WTC11 (cell line): ENCODE results near the gene PDE6H.

Source experiments
- ATF2 ChIP-seq: sonication (generic); formaldehyde crosslinking; IDR thresholded peaks from 2 replicates; pipeline ENCODE4 v1.8.1; 2022; ENCODE audit warnings: low read depth, missing genetic modification reagents, borderline replicate concordance
- CBFB ChIP-seq: sonication (generic); formaldehyde crosslinking; IDR thresholded peaks from 2 replicates; pipeline ENCODE4 v1.8.1; 2022; ENCODE audit warnings: mild to moderate bottlenecking, low read depth, missing genetic modification reagents
- CTCF ChIP-seq: fragments of 200-600 bp; IDR thresholded peaks from 2 replicates; pipeline ENCODE4 v1.8.0; 2022; ENCODE audit warnings: antibody characterized with exemption
- FOXJ3 ChIP-seq: sonication (generic); formaldehyde crosslinking; IDR thresholded peaks from 2 replicates; pipeline ENCODE4 v1.9.0; 2021; ENCODE audit warnings: missing genetic modification reagents, mild to moderate bottlenecking, borderline replicate concordance
- JUN ChIP-seq: sonication (generic); formaldehyde crosslinking; IDR thresholded peaks from 2 replicates; pipeline ENCODE4 v1.8.0; 2023; ENCODE audit warnings: mild to moderate bottlenecking, missing genetic modification reagents
- SOX15 ChIP-seq: fragments of 250-450 bp; sonication (Bioruptor Pico); IDR thresholded peaks from 2 replicates; pipeline ENCODE4 v1.9.0; 2021; ENCODE audit warnings: mild to moderate bottlenecking
- ZBTB21 ChIP-seq: sonication (generic); formaldehyde crosslinking; IDR thresholded peaks from 2 replicates; pipeline ENCODE4 v1.8.1; 2023; ENCODE audit warnings: mild to moderate bottlenecking, missing genetic modification reagents, borderline replicate concordance
- ZNF317 ChIP-seq: sonication (generic); formaldehyde crosslinking; IDR thresholded peaks from 2 replicates; pipeline ENCODE4 v1.8.1; 2023; ENCODE audit warnings: low read depth, mild to moderate bottlenecking, moderate library complexity, missing genetic modification reagents, borderline replicate concordance

GRCh38 chr12:14935031-14935430 is 37.8 kb upstream of the PDE6H start:
- TF ChIP-seq ATF2 (CRISPR knock-in tag) (no peak), CBFB (CRISPR knock-in tag) (no peak), ZBTB21 (no peak), CTCF (no peak), SOX15 (no peak), FOXJ3 (CRISPR knock-in tag) (no peak), JUN (CRISPR knock-in tag) (no peak), ZNF317 (no peak)
